B cell (primary cell): ENCODE measurements around the gene CTNNA3.

Experiments
- EZH2 ChIP-seq: IDR thresholded peaks from 2 replicates; pipeline ENCODE4 v1.6.1; 2012; ENCODE audit warnings: borderline replicate concordance, low read depth, mild to moderate bottlenecking, moderate library complexity, low read length; ENCODE audit not compliant: insufficient read depth, poor library complexity, severe bottlenecking
- TF ChIP-seq, protein P1 (sequence below): fragments of 200-600 bp; IDR thresholded peaks from one replicate; pipeline ENCODE4 v1.8.0; 2022; ENCODE audit warnings: antibody characterized with exemption, mild to moderate bottlenecking

DNA sequence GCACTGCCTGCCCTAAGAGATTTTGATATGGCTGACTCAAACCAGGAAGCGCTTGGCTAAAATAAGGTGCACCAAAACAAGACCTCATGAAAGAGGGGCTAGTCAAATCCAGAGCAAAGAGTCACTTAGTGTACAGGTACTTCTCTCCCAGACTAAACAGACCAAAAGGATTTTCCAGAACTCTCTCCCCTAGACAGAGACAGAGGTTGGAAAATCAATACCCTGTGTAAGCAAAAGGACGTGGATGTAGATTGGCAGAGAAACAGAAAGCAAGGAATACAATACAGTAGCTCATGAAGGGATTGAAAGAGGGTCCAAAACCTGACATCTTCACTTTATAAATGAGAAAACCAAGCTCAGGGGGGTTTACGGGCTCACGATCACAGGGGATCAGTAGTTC lies 853.1 kb downstream of the CTNNA3 start:
- TF ChIP-seq, protein P1, sequence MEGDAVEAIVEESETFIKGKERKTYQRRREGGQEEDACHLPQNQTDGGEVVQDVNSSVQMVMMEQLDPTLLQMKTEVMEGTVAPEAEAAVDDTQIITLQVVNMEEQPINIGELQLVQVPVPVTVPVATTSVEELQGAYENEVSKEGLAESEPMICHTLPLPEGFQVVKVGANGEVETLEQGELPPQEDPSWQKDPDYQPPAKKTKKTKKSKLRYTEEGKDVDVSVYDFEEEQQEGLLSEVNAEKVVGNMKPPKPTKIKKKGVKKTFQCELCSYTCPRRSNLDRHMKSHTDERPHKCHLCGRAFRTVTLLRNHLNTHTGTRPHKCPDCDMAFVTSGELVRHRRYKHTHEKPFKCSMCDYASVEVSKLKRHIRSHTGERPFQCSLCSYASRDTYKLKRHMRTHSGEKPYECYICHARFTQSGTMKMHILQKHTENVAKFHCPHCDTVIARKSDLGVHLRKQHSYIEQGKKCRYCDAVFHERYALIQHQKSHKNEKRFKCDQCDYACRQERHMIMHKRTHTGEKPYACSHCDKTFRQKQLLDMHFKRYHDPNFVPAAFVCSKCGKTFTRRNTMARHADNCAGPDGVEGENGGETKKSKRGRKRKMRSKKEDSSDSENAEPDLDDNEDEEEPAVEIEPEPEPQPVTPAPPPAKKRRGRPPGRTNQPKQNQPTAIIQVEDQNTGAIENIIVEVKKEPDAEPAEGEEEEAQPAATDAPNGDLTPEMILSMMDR, result no peak
- TF ChIP-seq EZH2, result no peak
